Activated CD8-positive, alpha-beta memory T cell treated with anti-CD3 and anti-CD28 coated beads for 4 hours (primary cell): ENCODE results near the gene PDGFC.

Experiments
- DNase-seq, 2 donors: peaks; one replicate each; pipeline ENCODE4 v3.0.0-alpha.2; 2020; ENCODE audit warnings: low read depth in 2 of 2

The PDGFC gene

GRCh38 chr4:156782491-156782890, 189.1 kb downstream of the PDGFC start:
- DNase-seq: no peak

DNA sequence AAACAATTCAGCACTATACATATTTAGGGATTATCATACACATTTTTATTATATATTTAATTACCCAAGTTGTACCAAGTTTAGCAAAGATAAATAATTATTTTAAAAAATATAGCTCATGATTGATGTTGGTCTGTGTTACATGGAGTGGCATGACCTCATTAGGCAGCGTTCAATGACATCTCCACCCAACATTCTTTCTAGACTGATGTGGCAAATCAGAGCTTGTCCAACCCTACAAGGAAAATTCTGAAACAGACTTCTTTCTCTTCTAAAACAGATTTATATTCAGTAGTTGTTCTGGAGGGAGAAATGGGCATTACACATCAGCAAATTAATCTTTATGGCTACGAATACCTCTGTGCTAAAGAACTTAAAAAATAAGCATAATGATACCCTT, 189.7 kb downstream of the PDGFC start:
- DNase-seq: no peak

DNA sequence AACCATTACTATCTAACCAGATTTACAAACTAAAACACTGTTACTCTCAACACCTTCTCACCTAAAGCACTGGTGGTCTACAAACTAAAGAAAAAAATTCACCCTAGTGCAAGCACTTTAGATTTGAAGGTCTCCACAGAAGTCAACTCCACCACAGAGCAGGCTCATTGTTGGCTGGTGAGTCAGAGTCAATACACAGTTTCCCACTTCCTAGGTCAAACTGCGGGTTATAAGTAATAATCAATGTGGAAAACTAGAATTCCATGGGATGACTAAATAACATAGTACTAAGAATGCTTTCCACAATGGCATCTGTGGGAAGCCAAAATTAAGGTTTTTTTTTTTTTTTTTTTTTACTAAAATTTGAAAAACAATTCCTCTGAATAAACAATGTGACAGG, 191.8 kb downstream of the PDGFC start:
- DNase-seq: no peak

- no peak for DNase-seq
Measured at GRCh38 chr4:156779042-156779441, 192.6 kb downstream of the PDGFC start.

- no peak for DNase-seq
Measured at GRCh38 chr4:156778606-156779005, 193.0 kb downstream of the PDGFC start.

GRCh38 chr4:156778093-156778492, 193.5 kb downstream of the PDGFC start:
- no peak for DNase-seq

DNA sequence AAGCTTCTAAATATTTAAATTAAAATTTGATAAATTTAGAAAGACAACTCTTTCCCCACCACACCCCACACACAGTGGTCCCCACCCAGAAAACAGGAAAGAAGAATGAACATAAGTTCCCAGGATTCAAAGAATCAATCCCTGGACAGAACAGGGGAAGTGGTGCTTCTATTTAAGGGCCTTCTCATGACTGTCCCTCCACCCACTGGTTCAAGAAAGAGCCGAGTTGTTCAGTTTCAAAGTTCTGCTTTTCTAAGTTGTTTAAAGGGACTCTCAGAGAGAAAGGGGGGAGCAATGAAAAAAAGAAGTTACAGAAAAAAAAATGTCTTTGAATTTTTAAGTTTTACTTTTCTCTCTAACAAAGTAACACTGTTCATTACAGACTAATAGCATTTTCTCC, 195.8 kb downstream of the PDGFC start:
- no peak for DNase-seq

DNA sequence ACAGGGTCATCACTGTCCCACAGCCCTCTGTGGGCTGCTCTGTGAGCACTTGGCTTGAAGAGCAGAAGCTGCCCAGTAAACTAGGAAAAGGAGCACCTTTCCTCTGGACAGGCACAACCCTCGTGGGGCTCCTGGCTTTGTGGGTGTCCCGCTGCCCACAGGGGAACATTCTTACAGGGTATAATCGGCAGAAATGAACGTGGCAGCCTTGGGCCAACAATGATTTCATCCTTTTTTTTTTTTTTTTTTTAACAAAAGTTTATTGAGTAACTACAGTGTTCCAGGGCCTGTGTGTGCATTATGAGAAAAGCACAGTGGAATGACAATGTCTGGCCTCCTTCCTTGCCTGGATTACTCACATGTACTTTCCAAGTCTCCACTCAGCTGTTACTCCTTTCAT, 197.2 kb downstream of the PDGFC start:
- DNase-seq: no peak

GRCh38 chr4:156773648-156774357, 197.8 kb downstream of the PDGFC start:
- DNase-seq: no peak

GRCh38 chr4:156771171-156771837, 200.3 kb downstream of the PDGFC start:
- DNase-seq: no peak

GRCh38 chr4:156770140-156770539, 201.5 kb downstream of the PDGFC start:
- DNase-seq: no peak

DNA sequence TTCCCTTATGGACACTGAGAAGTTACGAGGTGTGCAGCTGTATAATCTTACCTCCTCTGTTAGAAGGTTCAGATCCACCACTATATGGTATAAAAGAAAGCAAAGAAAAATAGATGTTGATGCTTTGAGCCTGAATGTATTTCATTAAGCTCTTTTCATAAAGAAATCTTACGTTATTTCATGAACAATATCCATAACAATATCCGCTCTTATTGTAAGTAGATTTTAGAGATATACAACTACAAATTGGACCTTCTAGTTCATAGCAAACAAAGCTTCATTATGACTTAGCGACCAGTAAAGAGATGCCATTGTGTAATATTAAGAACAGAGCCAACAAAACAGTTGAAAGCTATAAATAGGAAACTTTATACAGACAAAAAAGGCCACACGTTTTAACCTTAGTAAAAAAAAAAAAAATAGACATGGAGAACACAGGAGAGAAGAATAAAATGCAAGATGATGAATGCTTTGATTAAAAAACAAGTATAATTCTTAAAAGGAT, 203.6 kb downstream of the PDGFC start:
- no peak for DNase-seq

- no peak for DNase-seq
Measured at GRCh38 chr4:156766846-156767245, 204.8 kb downstream of the PDGFC start.

DNA sequence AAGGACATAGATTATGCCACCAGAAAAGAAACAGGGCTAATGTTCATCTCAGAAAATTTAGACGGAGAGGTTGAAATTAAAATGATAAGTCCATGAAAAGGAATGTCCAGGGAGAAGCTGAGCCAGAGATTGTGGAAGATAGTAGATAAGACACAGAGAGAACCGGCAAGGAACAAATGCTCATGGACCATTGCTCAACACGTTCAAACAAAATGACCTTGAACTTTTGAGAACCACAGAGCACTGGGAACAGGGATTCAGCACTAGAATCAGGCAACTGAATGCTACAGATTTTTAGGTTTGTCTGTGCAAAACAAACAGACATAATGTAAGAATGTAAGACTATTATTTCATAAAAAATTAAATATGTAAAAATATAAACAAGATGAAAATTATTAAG, 206.3 kb downstream of the PDGFC start:
- no peak for DNase-seq

- DNase-seq: no peak
Measured at GRCh38 chr4:156764846-156765245, 206.8 kb downstream of the PDGFC start.

GRCh38 chr4:156764145-156764544, 207.5 kb downstream of the PDGFC start:
- no peak for DNase-seq

- no peak for DNase-seq
Measured at GRCh38 chr4:156763511-156763910, 208.1 kb downstream of the PDGFC start.

- DNase-seq: no peak
Measured at GRCh38 chr4:156762851-156763250, 208.7 kb downstream of the PDGFC start.

DNA sequence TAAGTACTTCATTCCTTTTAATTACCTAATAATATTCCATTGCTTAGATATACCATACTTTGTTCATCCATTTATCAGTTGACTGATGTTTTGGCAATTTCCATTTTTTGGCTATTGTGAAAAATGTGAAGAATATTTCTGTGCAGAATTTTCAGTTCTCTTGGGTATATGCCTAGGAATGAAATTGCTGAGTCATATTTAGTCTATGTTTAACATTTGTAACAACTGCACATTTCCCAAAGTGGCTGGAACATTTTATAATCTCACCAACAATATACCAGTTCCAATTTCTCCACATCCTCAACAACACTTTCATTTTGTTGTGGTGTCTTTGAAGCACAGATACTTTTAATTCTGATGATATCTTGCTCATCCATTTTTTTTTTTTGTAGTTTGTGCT, 215.5 kb downstream of the PDGFC start:
- no peak for DNase-seq

- DNase-seq: no peak
Measured at GRCh38 chr4:156754832-156755570, 216.6 kb downstream of the PDGFC start.

GRCh38 chr4:156751486-156751885, 220.1 kb downstream of the PDGFC start:
- no peak for DNase-seq
